ENCODE measurements around the gene ADCY10.

DNA sequence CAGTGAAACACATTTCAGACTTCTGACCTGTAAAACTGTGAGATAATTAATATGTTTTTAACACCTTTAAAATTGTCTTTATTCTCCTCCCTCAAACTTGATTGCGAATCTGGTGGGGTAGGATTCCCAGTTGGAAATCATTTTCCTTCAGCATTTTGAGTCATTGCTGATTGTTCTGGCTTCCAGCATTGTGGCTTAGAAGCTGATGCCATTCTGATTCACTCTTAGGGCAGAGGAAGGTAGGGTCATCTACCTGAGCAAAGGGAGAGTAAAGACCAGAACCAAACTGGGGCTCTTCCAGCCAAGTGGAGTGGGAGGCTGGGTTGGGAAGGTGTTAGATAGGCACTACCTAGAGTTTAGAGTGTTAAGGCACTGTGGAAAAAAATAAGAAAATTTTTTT is 131.0 kb downstream of the ADCY10 start:
- no peak for TF ChIP-seq CTCF (IDR thresholded peaks at IDR 0.05; ENCODE audit: poor library complexity)
- TF ChIP-seq EZH2phosphoT487 (IDR thresholded peaks at IDR 0.05; ENCODE audit: low read depth, severe bottlenecking, unreplicated experiment), result no peak

Data from hepatocyte (in vitro differentiated cells).